H1 (cell line): Measurements from ENCODE around the gene CAPN15. TPM values are rescaled to one million over a fixed set of nuclear protein-coding genes. Genes with fewer than 3 reads are reported as not detected.

Experiments
- BRCA1 ChIP-seq: IDR thresholded peaks from 2 replicates; pipeline ENCODE4 v1.6.1; 2012; ENCODE audit warnings: low read depth, low read length, improper control_type of control experiment
- polyA plus RNA-seq, 7 experiments: library from polyadenylated mRNA; depleted of rRNA in 3 of 7; stranded (reverse) in 5 of 7; unstranded in 2 of 7; fragments of >200 nt in 5 of 7; fragments of 200-250 nt in 2 of 7; gene quantifications; 1 replicate in 5 of 7; 2 replicates in 1 of 7; 4 replicates in 1 of 7; pipeline versions ENCODE4 v1.2.1 to v1.2.3, GENCODE V29; 2011 to 2013; ENCODE audit warnings: missing spikeins in 2 of 7, mixed read lengths in 2 of 7
- total RNA-seq: library from RNA; stranded (reverse); fragmentation: NEBNext Ultra II Directional; extraction: Animal tissue kit (Norgen Biotek cat#: 25700); gene quantifications from 2 replicates; pipeline ENCODE4 v1.2.1, GENCODE V29; 2021

CAPN15 gene
- total and polyA plus RNA-seq, 2 of the 8 experiments (the other 6 are each of a cell fraction or from before 2014, with no cell fraction given) = 38.9 to 76.9 TPM

GRCh38 chr16:548586-548985 lies 21.1 kb downstream of the CAPN15 start (continued):
- TF ChIP-seq BRCA1 = no peak
